ENCODE measurements around the gene FUT2. TPM values are rescaled to one million over a fixed set of nuclear protein-coding genes. Genes with fewer than 3 reads are reported as not detected.
"Not testable (repeated sequence)": the region's sequence is repeated elsewhere in the genome, so short reads cannot be mapped to it uniquely, and the experiment has no call there.

Gene FUT2
- total and polyA plus RNA-seq, 3 donors from 2014 or later = 0.12 to 0.47 (median 0.20) TPM

GRCh38 chr19:48650974-48651682 is 44.6 kb upstream of the FUT2 start:
- intact Hi-C loops (cut with DNase I; ENCODE audit: low total_unique reads) = no loop called here
- 94 to 95% methylated on average over 12 of the region's 12 CpGs for WGBS, 2 donors
- Histone ChIP-seq H3K4me3 (no peak overlapping the region), H3K9me3 (no peaks in the 10 kb centered on the region), H3K36me3 (ENCODE audit: low read depth, missing control alignments) (no peaks in the 10 kb centered on the region), H3K27ac (no peak overlapping the region), H3K27me3 (no peaks in the 10 kb centered on the region), H3K4me1 (no peaks in the 10 kb centered on the region)
- TF ChIP-seq CTCF (IDR thresholded peaks at IDR 0.05) (no peak), POLR2A (IDR thresholded peaks at IDR 0.05) (no peak)
- no peak for DNase-seq

- Histone ChIP-seq H3K4me1 (no peaks in the 10 kb centered on the region), H3K9me3 (no peaks in the 10 kb centered on the region), H3K27ac (no peak overlapping the region), H3K36me3 (ENCODE audit: low read depth, missing control alignments) (no peaks in the 10 kb centered on the region), H3K4me3 (no peak overlapping the region), H3K27me3 (no peaks in the 10 kb centered on the region)
- WGBS, 2 donors = 83 to 96% methylated on average over 2 to 5 of the region's 5 CpGs
- intact Hi-C loops (cut with DNase I; ENCODE audit: low total_unique reads) = no loop called here
- no peak for DNase-seq
- TF ChIP-seq CTCF (IDR thresholded peaks at IDR 0.05) (no peak), POLR2A (IDR thresholded peaks at IDR 0.05) (no peak)
These were observed 44.1 kb upstream of the FUT2 start for GRCh38 chr19:48651683-48652048.

GRCh38 chr19:48654299-48655059 is 41.3 kb upstream of the FUT2 start:
- Histone ChIP-seq H3K4me3 (no peak overlapping the region), H3K4me1 (no peaks in the 10 kb centered on the region), H3K36me3 (ENCODE audit: low read depth, missing control alignments) (no peaks in the 10 kb centered on the region), H3K27ac (no peak overlapping the region), H3K9me3 (no peaks in the 10 kb centered on the region), H3K27me3 (no peaks in the 10 kb centered on the region)
- TF ChIP-seq POLR2A (IDR thresholded peaks at IDR 0.05) = no peak
- no peak for DNase-seq
- intact Hi-C loops (cut with DNase I; ENCODE audit: low total_unique reads) = no loop called here
- 49 to 58% methylated on average over 11 of the region's 11 CpGs for WGBS, 2 donors

GRCh38 chr19:48656840-48657474 is 38.8 kb upstream of the FUT2 start:
- no peak overlapping the region for H3K4me3 ChIP-seq
- H3K4me1 ChIP-seq = peaks cover 4% of the 10 kb centered on the region
- H3K36me3 ChIP-seq (ENCODE audit: low read depth, missing control alignments) = no peaks in the 10 kb centered on the region
- no peak for TF ChIP-seq CTCF (IDR thresholded peaks at IDR 0.05)
- TF ChIP-seq POLR2A (IDR thresholded peaks at IDR 0.05) = no peak
- H3K27me3 ChIP-seq = no peaks in the 10 kb centered on the region
- intact Hi-C loops (cut with DNase I; ENCODE audit: low total_unique reads) = no loop called here
- WGBS, 2 donors = 43 to 46% methylated on average over 16 of the region's 16 CpGs
- peak overlapping the region in 1 of 2 donors; percentile 23 for H3K27ac ChIP-seq
- H3K9me3 ChIP-seq = no peaks in the 10 kb centered on the region
- no peak for DNase-seq

GRCh38 chr19:48657828-48658227 is 37.9 kb upstream of the FUT2 start:
- H3K9me3 ChIP-seq; intact Hi-C loops (cut with DNase I; ENCODE audit: low total_unique reads); H3K36me3 ChIP-seq (ENCODE audit: low read depth, missing control alignments); H3K4me3 ChIP-seq; H3K4me1 ChIP-seq; H3K27me3 ChIP-seq; H3K27ac ChIP-seq; DNase-seq: not testable (repeated sequence)
- 91 to 96% methylated on average over 5 of the region's 5 CpGs for WGBS, 2 donors
